HG03108 (cell line): ENCODE measurements around the gene DISP2.
A peak's percentile ranks its signal among the peaks of the same experiment; 100 is the strongest.

ENCODE experiments used
- ATAC-seq: cut with Tn5 transposase; IDR thresholded peaks from one replicate; pipeline ENCODE4 v1.9.1; 2021; ENCODE audit warnings: moderate library complexity; ENCODE audit not compliant: unreplicated experiment

The DISP2 gene, protein sequence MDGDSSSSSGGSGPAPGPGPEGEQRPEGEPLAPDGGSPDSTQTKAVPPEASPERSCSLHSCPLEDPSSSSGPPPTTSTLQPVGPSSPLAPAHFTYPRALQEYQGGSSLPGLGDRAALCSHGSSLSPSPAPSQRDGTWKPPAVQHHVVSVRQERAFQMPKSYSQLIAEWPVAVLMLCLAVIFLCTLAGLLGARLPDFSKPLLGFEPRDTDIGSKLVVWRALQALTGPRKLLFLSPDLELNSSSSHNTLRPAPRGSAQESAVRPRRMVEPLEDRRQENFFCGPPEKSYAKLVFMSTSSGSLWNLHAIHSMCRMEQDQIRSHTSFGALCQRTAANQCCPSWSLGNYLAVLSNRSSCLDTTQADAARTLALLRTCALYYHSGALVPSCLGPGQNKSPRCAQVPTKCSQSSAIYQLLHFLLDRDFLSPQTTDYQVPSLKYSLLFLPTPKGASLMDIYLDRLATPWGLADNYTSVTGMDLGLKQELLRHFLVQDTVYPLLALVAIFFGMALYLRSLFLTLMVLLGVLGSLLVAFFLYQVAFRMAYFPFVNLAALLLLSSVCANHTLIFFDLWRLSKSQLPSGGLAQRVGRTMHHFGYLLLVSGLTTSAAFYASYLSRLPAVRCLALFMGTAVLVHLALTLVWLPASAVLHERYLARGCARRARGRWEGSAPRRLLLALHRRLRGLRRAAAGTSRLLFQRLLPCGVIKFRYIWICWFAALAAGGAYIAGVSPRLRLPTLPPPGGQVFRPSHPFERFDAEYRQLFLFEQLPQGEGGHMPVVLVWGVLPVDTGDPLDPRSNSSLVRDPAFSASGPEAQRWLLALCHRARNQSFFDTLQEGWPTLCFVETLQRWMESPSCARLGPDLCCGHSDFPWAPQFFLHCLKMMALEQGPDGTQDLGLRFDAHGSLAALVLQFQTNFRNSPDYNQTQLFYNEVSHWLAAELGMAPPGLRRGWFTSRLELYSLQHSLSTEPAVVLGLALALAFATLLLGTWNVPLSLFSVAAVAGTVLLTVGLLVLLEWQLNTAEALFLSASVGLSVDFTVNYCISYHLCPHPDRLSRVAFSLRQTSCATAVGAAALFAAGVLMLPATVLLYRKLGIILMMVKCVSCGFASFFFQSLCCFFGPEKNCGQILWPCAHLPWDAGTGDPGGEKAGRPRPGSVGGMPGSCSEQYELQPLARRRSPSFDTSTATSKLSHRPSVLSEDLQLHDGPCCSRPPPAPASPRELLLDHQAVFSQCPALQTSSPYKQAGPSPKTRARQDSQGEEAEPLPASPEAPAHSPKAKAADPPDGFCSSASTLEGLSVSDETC (N-terminal part only)

DNA sequence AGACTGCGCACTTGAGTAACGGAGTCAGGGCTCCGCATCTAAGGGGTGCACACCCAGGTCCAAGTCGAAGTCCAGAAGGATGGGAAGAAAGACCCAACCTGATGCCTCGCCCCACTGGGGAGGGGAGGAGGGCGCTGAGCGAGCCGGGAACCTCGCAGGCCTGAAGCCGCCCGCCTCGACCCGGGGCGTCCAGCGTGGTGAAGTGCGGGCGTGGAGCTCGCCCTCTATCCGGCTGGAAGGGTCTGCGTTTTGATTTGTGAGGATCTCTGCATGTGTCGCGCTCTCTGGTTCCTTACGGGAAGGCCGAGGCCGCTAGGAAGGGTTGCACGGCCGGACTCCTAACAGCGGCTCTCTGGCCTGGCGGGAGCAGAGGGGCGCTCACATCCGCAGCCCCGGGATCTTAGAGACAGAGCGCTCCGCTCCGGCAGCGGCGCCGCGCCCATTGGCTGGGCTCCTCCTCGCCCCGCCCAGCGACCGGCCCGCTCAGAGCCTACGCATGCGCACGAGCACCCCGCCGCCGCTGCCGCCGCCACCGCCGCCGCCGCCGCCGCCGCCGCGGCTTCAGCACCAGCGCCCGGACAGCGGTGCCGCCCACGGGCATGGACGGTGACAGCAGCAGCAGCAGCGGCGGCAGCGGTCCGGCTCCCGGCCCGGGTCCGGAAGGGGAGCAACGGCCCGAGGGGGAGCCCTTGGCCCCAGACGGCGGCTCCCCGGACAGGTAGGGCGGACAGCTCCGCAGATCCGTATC is at the start of gene DISP2:
Gene DISP2 (plus strand): TSS at position 497 of the 748 bp plus-strand sequence. CDS start 103 bp downstream, at position 600.
- peak; percentile 88 for ATAC-seq

DNA sequence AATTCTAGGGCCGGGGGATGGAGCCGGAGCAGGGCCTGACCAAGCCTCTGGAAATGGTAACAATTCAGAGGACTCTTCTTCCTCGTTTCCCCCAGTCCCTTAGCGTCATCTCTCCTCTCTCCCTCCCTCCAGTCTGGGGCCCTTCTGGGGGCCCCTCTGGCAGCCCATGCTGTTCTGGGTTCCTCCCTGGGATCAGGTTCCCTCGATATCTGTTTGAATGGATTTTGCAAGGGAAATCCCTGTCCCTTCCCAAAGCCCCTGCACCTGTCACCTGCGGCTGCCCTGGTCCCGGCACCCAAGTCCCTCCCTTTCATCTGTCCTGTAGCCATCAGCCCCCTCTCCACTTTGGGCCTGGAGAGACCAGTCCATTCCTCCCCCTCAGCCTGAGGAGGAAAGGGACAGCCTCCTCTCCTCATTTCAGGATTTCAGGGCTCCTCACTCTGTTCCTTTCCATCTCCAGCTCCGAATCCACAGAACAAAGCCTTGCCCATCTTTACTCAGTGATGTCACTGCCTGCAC is 48.6 kb upstream of the DISP2 start:
- no peak for ATAC-seq

DNA sequence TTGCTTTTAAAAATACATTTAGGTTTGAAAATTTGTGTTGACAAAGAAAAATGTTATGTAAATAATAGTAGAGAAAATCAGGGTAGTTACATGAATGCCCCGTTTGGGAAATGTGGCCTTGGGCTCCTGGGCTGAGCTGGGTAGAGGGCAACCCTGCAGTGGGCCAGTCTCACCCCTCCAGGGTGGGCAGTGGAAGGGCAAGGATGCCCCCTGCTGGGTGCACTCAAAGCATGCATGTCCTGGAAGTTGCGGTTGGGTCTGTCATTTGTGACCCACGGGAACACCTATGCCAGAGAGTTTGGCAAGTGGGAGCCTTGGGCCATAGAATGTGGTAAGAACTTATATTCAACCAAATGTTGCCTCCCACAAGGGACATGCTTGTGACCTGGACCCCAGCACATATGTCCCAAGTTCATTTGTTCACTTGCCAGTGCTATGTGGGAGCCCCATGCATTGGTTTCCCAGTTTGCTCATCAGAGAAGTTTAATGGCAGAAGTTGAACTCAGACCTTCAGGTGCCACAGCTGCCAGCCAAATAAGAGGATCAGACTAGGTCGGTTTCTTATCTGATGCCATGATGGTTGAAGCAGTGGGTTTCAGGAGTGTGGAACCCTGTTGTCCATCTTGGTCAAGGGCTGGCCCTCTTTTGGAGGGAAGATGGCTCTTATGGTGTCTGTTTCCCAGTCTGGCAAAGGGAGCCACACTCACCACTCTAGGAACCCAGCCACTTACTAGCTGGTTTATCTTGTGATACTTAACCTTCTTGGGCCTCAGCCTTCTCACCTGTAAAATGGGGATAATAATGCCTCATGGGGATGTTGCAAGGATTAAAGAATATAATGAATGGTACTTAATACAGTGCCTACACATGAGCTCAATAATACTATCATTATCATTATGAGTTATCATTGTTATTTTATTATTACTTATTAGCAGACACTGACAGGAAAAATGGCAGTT is 47.7 kb upstream of the DISP2 start:
- ATAC-seq = no peak

DNA sequence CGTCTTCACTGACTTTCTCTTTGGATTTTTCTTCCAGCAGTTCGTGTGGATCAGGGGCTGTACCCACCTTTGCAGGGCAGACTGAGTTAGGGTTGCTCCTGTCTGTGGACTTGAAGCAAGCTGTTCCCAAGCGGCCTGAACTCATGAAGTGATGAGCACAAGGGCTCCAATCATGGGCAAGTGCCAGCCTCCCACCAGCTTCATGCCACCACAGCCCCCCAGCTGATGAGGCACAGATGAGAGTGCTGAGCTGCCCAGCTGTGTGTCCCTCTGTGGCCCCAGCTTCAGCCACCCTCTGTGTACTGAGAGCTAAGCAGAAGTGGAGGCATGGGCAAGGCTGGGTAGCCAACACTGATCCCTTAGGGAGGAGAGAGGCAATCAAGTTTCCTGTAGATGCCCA is 47.0 kb upstream of the DISP2 start:
- no peak for ATAC-seq

DNA sequence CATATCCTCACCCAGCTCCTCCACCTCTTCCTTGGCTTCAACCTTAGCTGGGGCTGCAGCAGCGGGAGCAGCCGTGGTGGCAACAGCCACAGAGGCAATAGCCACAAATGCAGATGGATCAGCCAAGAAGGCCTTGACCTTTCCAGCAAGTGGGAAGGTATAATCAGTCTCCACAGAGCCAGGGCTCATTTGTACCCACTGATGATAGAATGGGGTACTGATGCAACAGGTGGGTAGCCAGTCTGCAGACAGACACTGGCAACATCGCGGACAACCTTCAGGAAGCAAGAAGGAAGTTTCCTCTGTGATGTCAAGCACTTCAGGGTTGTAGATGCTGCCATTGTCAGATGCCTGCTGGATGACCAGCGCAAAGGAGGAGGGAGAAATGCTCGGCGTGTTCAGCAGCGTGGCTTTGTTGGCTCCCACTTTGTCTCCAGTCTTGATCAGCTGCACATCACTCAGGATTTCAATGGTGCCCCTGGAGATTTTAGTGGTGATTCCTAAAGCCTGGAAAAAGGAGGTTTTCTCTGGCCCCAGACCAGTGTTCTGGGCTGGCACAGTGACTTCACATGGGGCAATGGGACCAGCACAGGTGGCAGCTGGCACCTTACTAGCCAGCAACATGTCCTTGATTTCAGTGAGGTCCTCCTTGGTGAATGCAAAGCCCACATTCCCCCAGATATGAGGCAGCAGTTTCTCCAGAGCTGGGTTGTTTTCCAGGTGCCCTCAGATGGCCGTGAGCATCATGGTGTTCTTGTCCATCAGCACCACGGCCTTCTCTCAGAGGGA is 45.5 kb upstream of the DISP2 start:
- no peak for ATAC-seq

DNA sequence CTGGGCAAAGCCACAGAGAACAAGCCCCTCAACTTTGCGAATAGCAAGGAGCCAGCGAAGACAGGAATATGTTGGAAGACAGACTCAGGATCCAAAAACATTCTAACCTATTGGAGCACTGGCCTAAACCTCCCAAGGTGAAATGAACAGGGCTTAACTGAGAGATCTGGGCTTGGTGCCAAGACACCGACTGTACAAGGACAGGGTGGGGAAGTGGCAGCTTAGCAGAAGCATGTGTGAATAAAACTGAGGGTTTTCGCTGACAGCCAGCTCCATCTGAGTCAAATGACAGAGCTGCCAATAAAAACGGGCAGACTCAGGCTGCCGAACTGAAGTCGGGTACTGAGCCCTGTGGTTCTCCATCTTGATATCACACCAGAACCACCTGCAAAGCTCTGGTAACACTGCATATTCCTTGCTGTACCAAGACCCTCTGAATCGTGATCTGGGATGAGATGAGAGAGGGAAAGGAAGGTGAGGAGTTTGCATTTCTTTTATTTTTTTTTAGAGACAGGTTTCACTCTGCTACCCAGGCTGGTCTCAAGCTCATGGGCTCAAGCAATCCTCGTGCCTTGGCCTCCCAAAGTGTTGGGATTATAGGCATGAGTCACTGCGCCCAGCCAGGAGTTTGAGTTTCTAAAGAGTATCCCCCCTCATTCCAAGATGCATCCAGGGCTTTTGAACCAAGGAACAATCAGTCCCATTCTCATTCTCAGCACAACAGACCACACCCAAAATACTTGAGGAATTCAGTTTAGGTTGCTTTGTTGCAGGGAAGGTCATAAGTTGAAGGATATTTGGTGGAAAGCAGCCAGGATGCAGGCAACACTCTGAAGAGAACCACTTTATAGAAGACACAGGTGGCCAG is 44.3 kb upstream of the DISP2 start:
- ATAC-seq = no peak

DNA sequence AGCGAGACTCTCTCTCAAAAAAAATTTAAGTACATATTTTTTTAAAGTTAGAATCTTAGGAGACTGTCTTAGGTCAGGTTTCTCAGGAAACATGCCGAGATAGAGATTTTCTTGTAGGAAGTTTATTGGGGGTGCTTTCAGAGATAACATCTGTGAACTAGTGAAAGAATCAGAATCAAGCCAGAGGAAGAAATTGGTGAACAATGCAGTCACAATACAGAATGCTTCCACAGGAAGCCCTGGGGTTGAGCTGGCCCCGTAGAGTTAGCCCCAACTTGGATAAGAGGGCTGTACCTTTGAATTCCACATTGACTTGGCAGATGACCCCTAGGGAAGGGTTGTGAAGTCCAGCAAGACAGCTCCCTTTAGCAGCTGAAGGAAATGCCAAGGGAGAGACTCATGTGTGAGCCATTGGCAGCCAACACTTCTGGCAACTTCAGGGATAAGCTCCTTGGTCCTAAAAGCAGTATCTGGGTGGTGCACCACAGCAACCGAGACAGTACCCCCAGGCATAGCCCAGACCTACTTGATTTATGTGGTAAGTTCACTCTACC is 43.2 kb upstream of the DISP2 start:
- no peak for ATAC-seq

DNA sequence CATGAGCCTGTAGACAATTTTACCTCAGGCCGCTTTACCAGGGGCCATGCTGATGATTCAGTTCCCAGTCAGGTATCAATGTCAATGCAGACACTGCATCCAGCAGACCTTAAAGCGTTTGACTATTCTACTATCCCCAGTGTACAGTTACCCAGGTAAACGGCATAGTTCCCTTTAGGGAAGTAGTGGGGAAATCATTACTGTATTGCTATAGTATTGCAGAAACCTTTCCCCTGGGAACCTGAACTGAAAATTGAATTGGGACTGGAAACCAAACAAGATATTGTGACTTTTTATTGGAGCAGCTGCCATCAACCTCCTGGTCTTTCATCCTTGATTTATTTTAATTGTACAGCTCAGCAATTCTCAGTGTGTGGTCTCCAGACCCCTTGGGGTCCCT is 41.1 kb upstream of the DISP2 start:
- ATAC-seq = no peak

DNA sequence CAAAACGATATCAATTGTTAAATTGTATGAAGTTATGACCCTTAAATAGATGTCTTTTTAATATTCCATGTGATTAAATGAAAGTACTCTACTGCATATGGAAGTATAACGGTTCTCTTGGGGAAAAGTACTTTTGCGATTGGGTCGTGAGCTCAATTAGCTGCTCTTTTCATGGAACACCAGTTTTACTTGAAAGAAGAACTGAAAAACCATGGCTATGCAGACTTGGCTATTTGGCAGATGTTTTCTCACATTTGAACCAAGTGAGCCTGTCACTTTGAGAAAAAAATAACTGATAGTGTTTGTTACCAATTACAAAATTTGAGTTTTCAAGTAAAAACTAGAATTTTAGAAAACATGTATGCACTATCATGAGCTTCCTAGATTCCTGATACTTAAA is 40.4 kb upstream of the DISP2 start:
- no peak for ATAC-seq

DNA sequence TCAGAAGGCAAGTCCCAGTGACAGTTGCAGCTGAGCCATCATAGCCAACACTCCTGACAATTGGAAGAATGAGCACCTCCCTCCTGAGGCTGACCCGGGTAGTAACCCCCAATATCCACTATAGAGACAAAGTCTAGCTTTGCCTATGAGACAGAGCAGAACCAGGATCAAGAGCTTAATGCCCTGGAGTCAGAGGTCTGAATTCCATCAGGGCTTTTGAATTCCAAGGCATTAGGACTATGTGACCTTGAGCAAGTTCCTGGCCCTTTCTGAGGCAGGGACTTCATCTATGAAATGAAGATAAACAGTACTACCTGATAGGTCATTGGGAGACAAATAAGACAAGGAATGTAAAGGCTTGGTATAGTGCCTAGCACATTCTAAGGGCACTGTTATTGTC is 37.6 kb upstream of the DISP2 start:
- ATAC-seq = no peak

DNA sequence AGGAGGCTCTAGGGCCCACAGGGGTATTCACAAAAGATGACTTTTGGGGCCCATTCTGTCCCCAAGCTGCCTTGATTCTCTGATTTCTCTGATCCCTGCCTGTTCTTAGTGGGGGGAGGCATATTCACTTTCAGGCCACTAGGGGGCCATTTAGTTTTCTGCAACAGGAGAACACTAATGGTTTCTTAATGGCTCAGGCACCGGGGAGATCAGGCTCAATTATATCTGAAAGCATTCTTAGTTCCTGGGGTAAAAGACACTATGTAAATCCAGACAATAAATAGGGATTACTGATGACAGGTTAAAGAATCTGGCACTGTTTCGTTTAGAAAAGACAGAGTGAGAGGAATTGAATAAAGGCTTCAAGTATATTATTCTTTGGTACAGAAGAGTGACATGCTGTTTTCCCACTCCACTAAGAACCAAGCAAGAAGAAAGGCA is 37.1 kb upstream of the DISP2 start:
- ATAC-seq = no peak

DNA sequence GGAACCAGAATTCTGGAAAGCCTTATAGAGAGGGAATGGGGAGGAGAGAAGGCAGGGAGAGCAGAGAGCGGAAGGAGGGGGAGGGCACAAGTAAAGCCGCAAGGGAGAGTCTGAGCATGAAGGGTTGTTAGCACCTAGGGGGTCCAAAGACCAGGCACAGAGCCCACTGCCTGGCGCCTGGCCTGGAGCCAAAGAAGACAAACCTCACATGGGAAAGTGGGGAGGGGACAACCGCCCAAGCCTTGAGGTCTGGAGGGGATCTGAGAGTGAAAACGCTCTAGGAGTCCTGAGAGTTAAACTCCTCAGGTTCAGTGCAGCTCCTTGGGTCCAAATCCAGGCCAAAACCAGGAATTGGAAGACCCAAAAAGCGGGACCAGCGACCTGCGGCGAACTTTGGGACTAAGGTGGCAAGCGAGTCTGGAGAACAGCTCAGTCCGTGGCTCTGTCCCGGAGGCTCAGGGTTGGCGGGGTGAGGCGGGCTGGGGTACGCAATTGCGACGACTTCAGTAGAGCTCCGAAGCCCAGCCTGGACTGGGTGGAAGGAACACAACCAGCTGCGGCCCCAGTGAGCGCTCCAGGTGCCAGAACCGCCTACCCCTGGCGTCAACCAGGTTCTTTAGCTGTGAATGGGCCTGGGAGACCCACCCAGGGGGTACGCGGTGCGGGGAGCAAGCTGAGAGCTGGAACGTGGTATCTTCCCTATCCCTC is 35.3 kb upstream of the DISP2 start:
- no peak for ATAC-seq

DNA sequence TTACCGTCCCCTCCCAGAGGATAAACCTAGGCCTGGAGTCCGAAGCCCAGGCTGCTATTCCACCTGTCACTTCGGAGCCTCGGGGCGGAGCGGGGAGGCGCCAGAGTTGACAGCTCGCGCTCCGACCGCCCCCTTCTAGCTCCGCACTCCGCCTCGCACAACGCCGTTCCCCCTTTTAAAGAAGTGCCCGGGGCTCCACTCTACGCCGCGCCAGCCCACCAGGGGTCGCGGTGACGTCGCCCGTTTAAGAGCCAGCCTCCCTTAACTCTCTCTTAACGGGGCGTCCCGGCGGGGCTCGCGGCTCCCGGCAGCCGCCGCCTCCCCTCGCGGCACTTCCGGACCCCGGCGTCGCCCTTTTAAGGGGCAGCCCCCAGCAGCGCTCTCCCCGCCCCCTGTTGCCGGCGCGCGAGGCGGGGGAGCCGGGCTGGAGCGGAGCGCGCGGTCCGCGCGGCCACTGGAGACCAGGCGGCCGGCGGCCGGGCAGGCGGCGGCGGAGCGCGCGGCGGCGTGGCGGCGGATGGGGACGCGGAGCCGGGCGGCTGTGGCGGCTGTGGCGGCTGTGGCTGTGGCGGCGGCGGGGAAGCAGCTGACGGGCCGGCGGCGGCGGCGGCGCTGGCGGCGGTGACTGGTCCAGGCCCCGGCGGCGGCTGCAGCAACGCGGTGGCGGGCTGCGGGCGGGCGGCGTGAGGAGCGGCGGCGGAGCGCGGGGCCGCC is 34.6 kb upstream of the DISP2 start, which contains the start of gene INAFM2:
Gene INAFM2 (plus strand): TSS at position 454 of the 714 bp plus-strand sequence. CDS start 364 bp downstream, outside the sequence.
- peak; percentile 81 for ATAC-seq

DNA sequence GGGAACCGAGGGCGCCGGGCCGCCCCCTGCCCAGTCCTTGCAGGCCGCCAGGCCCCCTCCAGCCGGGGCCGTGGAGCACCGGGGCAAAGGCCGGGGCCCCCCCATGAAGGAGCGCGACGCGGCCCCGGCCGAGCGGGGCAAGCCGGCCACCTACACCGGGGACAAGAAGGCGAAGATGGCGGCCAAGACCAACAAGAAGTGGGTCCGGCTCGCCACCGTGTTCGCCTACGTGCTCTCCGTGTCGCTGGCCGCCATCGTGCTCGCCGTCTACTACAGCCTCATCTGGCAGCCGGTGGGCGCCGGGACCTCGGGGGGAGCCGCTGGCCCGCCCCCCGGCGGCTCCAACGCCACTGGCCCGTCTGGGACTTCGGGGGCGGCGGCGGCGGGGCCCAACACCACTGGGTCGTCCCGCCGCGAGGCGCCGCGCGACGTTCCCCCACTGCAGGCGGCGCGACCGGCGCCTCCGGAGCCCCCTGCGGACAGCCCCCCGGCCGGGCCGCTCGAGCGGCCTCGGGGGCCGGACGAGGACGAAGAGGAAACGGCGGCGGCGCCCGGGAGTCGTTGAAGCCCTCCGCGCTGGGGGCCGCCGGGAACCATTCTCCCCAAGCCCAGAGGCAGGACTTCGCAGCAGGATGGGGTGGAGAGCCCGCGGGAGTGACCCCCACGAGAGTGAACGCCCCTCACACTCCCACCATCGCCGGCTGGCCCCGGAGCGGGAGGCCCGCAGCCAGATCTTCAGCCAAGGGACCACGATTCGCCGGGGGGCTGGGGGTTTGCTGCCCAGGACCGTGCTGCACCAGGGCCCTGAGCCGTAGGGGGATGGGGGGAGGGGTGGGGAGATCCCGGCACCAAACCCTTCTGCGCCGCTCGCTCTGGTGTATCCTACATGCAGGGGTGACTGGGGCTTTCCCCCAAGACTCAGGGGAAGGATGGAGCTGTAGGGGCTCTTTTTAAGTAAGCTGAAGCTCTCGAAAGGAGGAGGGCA is 33.8 kb upstream of the DISP2 start:
- ATAC-seq = no peak
